Measurements from ENCODE around the gene TSPAN11.

Gene TSPAN11

DNA sequence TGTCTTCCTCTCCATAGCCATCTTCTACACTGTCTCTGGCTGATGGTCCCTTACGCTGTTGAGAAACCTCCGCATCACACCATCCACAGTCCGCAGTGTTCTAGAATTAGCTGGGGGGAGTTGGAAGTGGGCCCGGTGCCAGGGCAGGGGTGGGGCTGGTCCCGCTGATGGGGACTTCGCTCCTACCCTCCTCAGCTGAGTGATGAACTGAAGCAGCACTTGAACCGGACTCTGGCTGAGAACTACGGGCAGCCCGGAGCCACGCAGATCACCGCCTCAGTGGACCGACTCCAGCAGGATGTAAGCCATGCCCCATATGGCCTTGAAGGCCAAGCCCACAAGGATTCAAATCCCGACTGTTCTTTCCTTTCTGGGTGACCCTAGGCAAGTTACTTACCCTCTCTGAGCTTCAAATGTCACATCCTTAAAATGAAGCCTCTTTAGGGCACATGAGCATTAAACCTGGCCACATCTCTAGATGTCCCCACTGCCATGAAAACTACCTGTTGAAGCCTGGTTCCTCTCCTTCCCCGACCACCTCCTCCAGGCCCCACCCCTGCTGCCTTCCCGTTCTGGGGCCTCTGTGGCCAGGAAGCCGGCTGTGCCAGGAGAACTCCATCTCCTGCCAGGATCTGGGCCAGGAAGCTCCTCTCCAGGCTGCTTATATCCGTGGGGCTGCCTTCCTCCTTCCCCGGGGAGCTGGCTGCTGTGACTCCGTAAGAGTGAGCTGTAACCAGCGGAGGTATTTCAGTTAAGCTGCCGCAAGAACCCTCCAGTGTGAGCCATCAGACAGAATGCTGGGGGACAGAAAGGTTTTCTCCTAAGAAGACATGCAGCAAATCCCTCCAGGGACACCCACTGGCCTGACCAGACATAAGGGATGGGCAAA lies 53.1 kb downstream of the TSPAN11 start:
- no peak for DNase-seq

DNA sequence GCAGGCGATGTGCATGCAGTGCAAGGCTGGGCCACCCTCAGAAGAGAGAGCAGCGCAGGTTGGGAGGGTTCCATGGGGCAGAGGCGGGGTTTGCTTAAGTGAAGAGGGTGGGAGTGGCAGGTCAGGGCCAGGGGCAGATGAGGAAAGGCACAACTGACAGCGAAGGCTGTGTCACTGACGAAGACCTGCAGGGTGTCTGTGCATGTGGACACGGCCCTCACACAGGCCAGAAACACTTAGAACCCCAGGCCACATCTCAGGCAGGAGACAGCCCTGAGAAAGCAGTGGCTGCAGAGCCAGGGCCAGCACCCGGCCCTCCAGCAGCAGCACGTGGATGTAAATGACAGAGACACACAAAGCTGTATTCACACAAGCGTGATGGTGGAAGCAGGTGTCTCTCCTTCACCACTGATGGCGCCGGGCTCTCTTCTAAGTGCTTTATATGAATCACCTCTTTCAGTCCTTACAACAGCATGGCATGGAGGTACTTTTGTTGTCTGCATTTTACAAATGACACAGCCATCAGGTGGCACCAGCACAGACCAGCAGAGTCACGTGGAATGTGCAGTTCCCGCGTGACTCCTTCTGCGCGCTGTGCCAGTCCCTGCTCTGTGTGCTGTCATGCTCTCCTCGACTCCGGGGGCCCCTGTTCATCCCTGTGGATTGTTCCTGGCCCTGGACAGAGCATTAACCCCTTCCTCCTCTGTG lies 54.6 kb downstream of the TSPAN11 start:
- no peak for DNase-seq

DNA sequence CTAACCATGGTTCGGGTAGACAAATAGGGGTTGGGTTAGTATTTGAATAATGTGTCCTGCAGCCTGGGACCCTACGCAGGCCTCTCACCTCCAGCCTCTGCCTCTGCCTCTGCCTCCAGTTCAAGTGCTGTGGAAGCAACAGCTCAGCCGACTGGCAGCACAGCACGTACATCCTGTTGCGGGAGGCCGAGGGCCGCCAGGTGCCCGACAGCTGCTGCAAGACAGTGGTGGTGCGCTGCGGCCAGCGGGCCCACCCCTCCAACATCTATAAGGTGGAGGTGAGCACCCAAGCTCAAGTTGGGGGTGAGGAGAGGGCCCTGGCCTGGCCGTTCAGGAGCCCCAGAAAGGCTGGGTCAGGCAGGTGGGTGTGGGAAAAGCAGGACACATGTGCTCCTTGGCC lies 55.9 kb downstream of the TSPAN11 start:
- DNase-seq, result no peak

DNA sequence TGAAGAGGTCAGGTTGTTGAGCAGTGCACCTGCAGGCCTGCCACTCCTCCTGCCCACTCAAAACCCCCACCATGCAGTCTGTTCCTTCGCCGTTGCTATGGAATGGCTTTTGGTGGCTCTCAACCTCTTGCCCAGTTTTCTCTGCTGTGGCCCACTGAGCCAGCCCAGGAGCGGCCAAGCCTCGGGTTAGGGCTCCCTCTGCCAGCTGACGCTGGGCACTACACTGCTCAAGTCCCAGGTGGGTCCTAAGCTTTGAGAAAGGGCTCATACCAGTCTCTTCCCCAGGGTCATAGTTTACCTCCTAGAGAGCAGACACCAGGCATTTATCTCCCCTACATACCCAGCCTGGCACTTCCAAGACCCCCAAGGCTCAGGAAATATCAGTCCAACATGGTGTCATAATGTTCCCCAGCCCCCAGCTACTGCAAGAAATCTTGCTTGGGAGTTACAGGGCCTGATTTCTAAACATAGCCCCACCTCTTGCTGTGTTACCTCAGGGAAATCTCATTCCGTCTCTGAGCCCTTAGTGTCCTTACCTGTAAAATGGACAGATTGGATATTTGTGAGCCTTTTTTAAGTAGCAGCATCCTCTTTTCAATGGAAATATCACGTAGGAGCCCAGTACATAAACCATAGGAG lies 59.4 kb downstream of the TSPAN11 start:
- no peak for DNase-seq

DNA sequence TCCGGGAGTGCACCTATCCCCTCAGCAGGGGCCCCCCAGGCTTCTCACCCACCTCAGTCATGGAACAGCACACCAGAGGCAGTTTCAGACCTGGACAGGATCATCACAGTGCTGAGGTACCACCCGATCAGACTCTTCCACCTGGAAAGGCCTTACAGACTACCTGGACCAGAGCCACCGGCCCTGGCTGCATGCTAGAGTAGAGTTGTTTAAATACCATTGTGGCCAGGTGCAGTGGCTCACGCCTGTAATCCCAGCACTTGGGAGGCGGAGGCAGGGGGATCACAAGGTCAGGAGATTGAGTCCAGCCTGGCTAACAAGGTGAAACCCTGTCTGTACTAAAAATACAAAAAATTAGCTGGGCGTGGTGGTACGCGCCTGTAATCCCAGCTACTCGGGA lies 61.5 kb downstream of the TSPAN11 start:
- DNase-seq, result no peak

DNA sequence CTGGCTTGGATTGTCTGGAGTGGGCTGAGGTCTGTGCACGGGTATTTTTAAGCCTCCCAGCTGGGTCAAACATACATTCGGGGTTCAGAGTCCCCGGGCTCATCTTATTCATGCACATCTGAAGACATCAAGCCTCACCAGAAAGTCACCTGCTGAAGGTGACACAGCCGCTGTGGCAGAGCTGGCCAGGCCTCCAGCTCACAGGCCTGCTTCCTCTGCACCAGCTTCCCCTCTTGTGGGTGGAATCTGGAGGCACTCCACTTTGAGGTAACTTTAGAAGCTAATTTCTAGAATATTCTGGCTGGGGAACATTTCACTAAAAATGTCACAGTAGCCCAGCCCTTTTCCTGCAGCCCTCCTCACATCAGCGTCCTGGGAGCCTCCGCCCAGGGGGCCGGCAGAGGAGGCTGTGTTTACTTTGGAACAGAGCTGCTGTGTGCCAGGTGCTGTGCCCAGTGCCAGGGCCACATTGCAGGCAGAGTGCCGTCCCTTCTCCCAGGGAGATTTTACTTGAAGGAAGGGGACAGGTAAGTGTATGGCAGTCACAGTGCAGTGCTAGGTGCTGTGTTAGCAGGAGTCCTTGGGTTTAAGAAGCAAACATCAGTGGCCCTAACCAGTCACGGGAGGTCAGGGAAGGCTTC lies 62.2 kb downstream of the TSPAN11 start:
- no peak for DNase-seq

DNA sequence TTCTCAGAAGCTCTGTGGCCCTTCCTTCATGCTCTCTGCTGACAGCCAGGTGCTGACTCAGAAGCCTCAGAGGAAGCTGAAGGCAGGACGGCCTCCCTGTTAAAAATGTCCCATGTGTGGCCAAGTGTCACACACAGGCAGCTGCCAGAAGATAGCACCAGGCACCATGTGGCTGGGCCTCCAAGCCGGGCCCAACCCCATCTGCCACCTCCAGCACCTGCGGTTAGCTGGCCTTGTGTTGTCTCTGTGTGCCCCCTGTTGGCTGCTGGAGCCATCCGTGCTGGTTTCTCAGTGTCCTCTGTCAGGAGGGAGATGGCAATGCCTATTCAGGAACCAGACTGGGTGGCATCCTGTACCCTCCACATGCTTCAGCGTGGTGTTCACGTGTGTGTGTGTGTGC lies 63.2 kb downstream of the TSPAN11 start:
- no peak for DNase-seq

DNA sequence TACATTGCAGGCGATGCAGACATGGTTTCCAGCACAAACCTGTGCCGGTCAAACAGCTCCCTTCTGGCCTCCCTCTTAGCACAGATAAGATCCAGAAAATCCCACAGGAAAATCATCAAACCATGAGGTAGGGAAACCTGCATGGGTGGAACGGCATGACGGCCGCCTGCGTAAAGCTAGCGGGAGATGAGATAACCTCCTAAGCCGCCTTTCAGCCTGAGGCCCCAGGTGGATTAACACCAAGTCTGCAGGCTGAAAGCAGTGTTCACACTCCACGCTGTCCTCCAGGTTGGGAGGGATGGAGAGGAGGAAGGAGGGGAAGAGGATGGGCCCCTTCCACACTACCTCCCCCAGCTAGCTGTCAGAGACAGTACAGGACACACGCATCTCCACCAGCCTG lies 63.8 kb downstream of the TSPAN11 start:
- no peak for DNase-seq

DNA sequence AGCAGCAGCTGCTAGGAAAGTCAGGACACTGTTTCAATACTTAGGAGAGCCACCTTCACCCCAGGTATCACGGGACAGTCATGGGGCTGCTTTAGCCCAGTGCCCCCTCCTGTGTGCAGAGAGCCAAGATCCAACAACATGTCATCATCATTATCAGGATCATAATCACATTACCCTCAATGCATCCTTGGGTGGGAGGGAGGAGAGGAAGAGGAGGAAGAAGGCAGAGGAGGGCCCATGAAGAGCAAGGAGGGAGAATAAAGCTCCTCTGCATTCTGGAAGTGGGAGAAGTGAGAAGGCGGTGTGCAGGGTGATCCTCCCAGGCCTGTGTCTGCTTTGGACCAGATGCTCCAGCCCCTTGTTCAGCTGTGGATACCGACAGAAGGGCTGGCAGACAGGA lies 64.2 kb downstream of the TSPAN11 start:
- DNase-seq, result no peak

DNA sequence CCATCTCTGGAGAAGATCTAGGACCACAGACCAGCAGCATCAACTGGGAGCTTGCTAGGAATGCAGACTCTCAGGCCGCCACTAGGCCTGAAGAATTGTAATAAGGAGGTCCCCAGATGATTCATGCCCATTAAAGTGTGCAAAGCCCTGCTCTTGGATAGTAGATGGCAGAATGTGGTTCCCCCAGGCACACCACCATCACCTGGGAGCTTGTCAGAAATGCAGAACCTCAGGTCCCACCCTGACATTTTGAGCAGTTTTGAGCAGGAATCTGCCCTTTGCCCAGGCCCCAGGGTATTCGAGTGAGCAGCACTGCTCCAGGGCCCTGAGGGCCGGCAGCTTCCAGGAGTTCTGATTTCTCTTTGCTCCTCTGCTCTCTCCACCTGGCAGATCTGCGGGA lies 64.9 kb downstream of the TSPAN11 start:
- no peak for DNase-seq

DNA sequence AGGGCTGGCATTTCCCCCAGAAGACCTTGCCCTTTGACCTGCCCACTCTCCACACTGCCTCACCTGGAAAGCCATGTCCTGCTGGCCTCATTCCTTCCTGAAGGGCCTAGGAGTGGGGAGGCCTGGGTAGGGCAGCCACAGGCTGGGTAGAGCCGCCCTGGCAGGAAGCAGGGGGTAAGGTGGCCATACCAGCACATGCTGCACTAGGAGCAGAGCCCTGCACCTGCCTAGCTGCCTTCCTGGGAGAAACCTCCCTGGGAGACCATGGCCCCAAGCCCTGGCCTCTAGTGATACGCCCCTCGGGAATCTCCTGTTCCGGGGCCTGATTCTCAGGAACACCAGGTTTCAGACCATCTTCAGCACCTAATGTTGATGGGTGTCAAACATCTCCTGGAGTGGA lies 65.8 kb downstream of the TSPAN11 start:
- DNase-seq, result no peak

DNA sequence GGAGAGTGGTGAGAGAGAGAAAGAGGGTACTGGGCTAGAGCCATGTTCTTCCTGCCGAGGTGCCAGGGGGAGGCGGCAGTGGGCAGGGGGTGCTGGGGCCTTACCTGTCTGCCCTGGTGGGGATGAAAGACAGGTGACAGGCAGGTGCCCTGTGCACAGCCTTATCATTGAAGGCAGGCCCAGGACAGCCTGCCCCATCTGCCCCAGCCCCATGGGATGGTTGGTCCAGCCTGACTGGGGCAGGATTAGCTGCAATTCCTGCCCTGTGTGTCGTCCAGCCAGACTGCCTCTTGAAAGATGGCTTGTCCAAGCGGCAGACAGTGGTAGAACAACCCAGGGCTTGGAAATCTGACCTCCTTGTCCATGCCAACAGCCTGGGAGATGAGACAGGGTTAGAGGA lies 67.2 kb downstream of the TSPAN11 start:
- DNase-seq, result no peak

DNA sequence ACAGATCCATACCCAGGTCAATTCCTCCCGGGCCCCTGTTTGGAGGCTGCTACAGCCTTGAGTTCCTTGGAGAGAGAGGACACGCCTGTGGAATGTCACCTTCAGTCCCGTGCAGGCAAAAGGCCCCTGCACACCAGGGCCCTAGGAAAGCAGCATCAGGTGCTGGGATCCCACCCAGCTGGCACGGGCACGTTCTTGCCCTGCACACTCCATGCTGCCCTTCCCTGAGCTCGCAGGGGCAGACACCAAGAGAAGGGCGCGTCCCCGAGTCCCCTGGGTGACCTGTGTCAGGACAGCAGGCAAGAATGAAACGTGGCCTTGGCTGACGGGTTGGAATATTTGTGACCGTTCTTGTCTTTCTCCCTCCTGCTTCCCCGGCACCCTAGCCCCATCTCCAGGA lies 67.7 kb downstream of the TSPAN11 start:
- DNase-seq, result no peak

DNA sequence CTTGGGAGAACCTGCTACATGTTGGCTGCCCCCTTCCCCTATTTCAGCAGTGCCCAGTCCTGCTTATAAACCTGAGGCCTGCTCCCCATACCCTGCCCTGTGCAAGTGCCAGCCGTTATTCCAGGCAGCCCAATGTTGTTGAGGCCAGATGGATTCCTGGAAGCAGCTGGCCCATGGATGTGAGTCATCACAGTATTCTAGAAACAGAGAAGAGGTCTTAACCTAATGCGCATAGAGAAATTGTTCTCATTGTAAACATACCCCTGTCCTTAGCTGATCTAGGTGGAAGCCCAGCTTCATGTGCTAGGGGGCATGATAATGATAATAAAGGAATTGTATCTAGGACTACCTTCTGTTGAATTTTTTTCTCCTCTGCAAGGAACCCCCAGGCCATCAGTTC lies 69.7 kb downstream of the TSPAN11 start:
- no peak for DNase-seq

DNA sequence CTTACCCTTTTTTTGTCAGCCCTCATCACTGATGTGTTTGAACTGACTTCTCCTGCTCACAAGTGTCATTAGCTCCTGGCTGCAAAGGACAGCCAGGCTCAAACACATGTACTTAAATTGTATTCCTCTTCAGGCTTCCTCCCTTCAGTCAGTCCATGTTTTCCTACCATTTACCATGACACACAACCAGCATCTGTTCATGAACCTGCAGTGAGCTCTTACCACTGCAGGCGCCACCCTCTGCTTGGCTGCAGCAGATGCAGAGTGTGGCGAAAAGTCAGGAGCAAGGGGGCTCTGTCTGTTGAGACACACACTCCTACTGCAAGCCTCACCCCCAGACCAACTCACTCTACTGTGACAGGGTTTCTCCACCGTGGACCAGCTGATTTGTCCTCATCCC lies 70.2 kb downstream of the TSPAN11 start:
- DNase-seq, result no peak

DNA sequence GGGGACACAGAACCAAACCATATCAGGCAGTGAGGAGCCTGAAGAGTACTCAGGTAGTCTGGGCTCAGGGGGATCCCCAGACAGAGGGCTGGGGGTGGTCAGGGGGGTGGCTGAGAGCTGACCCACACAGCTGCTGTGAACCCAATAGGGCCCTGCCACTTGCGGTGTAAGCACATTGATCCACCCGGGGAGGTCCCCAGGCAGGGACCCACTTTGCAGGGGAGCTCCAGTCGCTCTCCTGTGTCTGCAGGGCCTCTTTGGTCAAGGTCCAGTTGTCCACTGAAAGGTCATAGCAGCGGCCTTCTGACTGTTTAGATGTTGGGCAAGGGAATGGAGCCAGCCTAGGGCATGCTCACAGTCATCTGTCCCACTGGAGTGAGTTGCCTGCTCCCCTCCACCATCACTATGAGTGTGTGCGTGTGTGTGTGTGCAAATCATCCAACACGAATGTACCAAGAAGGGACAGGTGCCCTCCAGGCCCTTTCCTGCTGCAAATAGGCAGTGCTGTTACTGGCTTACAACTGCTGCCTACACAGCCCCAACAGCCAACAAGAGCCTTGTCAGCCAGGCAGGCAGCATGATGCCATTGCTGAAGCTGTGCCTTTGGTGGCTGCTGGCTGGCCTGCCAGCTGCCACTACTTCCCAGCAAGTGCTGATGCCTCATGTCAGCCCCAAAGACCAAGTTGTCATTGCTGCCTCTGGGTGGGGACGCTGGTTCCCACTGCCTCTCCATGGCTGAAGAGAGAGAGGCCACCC lies 71.3 kb downstream of the TSPAN11 start:
- DNase-seq, result no peak

DNA sequence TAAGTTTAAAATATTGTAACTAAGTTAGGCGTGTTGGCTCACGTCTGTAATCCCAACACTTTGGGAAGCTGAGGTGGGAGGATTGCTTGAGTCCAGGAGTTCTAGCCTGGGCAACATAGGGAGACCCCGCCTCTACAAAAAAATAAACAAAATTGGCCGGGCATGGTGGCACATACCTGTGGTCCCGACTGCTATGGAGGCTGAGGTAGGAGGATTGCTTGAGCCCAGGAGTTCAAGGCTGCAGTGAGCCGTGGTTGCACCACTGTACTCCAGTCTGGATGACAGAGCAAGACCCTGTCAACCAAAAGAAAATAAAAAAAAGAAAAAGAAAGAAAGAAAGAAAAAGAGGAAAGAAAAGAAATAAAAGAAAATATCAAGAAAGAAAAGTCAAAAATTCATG lies 72.5 kb downstream of the TSPAN11 start:
- no peak for DNase-seq

DNA sequence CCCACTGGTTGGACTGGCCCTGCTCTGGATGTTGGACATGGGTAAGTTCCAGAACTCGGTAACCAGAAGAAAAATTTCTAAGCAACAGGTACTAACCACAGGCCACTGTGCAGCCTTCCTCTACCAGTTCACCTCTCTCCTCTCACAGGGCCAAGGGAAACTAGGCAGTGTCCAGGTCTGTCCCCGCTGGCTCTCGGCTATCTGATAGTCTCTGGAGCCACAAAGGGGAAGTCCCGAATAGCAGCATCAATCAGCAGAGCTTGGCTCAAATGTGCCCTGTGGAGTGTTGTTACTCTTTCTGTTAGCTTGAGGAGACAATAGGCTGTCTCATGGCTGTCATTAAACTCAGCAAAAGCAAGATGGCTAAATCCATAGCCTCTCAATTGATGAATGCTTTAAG lies 73.2 kb downstream of the TSPAN11 start:
- no peak for DNase-seq

DNA sequence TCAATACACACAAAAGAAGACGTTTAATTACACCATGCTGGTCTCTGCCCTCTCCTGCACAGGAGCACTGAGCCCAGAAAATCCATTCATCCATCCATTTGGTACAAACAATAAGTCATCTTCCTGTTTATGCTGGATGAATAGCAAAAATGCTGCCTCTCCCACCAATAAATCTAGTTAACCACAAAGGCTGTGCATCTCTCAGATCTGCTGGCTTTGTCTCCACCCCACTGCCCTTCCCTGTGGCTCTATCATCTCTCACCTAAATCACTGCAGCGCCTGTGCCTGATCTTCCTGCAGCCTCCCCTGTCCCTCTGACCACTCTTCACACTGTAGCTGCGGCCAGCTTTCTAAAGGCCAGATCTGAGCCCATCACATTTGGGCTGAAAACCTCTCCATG lies 74.2 kb downstream of the TSPAN11 start:
- DNase-seq, result no peak

DNA sequence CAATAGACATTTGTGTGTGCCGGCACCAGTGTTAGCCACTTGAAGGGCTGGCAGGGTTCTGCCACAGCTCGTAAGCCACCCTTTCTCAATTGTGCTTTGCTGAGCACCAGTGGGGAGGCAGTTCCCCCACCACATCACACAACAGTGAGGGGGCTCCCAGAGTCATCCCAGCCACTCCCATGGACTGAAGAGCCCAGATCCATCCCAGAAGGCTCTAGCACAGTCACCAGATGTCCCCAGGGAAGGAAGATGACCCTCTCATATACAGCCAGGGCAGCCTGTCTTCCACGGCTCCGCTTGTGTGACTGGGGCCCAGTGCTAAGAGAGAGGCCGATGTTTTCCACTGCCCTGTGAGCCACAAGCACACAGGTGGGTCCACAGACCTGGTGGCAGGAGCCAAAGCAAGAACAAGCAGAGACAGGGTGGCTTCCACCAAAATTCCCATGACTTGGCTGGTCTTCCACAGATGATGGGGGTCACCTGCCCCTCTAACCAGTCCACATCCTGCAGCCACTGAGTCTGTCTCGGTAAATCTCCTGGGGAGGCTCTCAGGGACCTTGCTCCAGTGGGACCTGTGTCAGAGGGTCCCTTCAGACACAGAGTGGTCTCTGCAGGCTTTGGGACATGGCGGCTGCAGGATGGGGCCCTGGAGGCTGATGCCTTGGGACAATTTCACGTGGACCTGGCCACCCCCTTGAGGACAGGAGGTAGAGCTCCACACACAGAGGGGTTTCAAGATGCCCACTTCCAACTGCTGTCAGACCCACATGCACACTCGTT lies 75.2 kb downstream of the TSPAN11 start:
- no peak for DNase-seq

DNA sequence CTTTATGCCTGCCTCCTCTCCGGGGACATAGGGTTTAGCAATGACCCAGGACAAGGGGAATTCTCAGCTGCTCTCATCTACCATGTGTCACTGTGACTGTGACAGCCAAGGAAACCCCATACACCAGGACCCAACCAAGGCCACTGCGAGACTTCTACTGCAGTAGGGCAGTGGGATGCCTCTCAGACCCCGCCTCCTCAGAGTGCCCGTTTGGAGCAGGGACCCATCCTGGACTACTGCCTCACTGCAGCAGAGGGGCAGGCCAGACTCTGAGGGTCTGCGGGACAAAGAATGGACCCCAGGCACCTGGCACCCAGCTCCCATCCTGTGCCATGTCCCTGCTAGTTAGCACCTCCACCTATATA lies 75.8 kb downstream of the TSPAN11 start:
- DNase-seq, result no peak

DNA sequence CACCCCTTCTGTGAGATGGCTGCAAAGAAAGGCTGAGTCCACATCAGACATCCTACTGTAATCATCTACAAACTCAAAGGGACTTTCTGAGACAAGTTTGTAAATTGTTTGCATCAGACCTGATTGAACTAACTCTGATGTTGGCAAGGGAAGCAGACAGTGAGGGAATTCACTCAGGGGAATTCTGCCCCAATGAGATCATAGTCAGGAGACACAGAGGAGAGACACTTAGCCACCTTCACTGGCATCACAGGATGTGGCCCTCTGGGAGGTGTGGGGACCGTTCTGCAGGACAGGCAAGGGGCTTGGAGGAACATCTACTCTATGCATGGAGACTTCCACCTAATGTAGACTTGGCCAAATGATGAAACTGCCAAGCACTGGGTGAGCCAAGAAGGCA lies 76.5 kb downstream of the TSPAN11 start:
- no peak for DNase-seq
